Measurements from ENCODE around the gene ACTR6.

The ACTR6 gene

DNA sequence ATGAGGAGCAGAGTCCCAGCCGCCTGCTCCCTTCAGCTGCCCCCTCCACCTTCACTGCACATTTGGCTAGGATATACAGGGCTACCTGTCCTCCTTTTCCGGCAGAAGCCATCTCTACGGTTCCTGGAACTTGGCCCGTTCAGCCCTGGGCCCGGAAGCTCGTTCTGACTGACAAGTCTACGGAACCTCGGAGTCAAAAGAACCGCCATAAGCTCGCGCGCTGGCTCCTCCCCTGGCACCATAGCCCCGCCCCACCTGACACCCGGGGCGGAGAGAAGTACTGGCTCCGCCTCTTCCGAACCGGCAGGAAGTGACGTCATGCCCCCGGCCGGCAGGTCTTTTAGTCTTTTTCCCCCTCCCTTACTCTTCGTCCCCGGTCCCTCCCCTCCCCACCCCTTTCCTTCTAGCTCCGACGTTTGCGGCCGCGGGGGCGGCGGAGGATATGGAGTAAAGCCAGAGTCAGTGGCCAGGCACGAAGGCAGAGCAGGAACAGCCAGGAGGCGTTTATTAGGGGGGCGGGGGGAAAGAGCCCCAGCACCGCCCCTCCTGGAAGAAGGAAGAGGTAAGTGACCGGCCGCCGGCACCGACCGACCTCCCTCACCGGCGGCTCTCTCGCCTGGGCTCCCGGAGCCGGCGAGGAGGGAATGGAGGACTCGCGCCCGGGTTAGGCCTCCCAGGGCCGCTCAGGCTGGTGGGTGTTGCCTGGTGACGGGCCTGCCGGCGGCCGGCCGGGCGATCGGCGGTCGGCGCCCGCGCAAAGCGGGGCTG is 66.4 kb downstream of the ACTR6 start, which contains the start of the genes DEPDC4 and SCYL2:
TSS of gene DEPDC4 (minus strand) at position 245 of the 768 bp plus-strand sequence. CDS start at position 242, 3 bp downstream.
TSS of gene SCYL2 (plus strand) at position 343 of the 768 bp plus-strand sequence. CDS start 15,794 bp downstream, outside the sequence.
- DNase-seq (ENCODE audit: low read depth in 2 of 2), result peak; percentile 87 to 89

DNA sequence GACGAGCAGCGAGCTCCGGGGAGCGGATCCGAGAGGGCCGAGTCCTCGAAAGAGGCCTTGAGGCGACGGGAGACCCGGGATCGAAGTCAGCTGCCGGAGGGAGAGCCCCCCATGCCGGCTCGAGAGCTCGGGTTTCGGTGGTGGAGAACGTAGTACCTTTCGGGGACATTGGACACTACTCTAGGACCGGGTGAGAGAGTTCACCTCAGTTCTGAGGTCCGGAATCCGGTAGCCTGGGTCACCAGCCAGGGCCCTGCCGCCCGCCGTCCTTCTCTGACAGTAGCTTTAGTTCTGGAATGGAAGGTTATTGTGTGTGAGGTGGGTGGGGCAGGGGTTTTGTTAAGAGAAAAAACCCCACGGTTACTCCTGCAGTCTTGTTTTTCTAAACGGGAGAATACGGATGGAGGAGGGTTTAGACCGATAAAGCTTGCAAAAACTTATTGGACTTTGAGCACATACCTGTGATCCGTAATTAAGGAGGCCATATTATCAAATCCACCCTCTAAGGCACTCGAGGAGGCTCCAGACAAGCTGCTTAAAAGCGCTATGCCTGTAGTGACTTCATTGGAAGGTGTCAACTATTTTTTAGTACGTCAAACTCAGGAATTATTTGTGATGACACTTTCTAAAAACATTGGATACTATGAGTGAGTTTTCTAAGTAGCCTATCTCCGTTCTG is 67.1 kb downstream of the ACTR6 start:
- peak in 1 of 2 donors; percentile 1 for DNase-seq (ENCODE audit: low read depth in 2 of 2)

DNA sequence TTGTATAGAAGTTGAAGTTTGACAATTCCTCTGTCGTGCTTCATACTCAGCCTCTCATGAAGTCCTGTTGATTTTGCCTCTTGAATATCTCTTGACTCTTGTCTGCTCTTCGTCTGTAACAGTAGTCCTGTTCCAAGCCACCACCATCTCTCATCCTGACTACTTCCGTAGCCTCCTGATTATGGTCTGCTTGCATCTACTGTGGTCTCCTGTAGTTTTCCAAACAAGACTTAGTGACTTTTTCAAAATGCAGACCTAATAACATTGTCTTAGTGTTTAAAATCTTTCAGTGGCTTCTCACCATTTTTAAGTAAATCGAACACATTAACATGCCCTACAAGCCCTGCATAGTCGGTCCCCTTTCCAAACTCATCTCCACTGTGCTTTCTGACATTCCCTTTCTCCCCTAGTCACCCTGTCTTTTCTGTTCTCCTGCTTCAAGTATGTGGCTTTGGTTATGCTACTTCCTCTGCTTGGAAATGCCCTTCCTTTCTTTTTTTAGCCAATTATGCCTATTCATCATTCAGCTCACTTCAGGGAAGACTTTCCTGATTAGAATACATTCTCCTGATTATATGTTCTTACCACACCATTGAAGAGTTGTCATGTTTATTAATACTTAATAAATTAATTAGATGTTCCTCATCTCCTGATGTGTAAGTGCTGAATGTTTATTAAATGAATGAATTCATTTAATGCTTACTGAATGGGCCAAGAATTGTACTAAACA is 68.4 kb downstream of the ACTR6 start:
- no peak for DNase-seq (ENCODE audit: low read depth in 2 of 2)

DNA sequence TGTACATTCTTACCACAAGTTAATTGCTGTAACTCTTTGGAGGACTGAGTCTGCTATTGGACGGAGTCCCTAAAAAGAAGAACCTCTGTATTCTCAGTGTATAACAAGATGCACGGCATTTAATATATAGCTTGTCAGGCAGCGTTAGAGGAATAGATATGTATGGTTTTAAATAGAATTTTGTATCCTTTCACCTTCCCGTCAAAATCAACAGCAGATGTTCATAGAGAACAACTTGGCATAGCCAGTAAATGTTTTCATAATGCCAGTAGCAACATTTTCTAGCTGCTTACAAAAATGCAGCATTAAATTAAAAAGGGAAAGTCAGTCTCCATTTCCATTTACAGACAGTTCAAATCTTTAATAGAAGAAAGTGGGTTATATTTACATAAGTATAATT is 73.2 kb downstream of the ACTR6 start:
- no peak for DNase-seq (ENCODE audit: low read depth in 2 of 2)

All from stimulated activated CD8-positive, alpha-beta memory T cell treated with anti-CD3 and anti-CD28 coated beads, Interleukin-2, amount 100 ng/mL, for 1 hour (primary cell).